ENCODE measurements around the gene ABCC6.

ABCC6 gene

GRCh38 chr16:16139806-16140205 lies 83.5 kb downstream of the ABCC6 start:
- Histone ChIP-seq H3K9me2 (replicated peaks; ENCODE audit: insufficient read depth, low read length) (no peaks in the 10 kb centered on the region), H3K79me2 (ENCODE audit: insufficient read depth, low read length) (no peaks in the 10 kb centered on the region), H3K4me3 (ENCODE audit: insufficient read depth, low read length, poor library complexity, severe bottlenecking) (no peak overlapping the region), H3K27ac (ENCODE audit: low read depth, low read length) (no peak overlapping the region), H3K27me3 (ENCODE audit: low read length) (no peaks in the 10 kb centered on the region), H3K36me3 (ENCODE audit: low read length) (no peaks in the 10 kb centered on the region; the same call in 1 of the 2 replicates), H4K20me1 (ENCODE audit: low read depth, low read length) (no peaks in the 10 kb centered on the region), H3K9me3 (ENCODE audit: insufficient read depth, low read length) (no peaks in the 10 kb centered on the region), H3F3A (ENCODE audit: insufficient read depth) (no peaks in the 10 kb centered on the region), H3K4me2 (ENCODE audit: low read depth, low read length, poor library complexity, severe bottlenecking) (no peak overlapping the region), H3K9ac (ENCODE audit: low read length) (no peak overlapping the region), H2AFZ (ENCODE audit: low read depth, low read length, severe bottlenecking) (no peak overlapping the region)
- TF ChIP-seq EZH2phosphoT487 (conservative IDR thresholded peaks at IDR 0.05; ENCODE audit: low read length) = no peak
- TF ChIP-seq CTCF (IDR thresholded peaks at IDR 0.05; ENCODE audit: insufficient read depth, low read length, poor library complexity, severe bottlenecking) = no peak

GRCh38 chr16:16139061-16139460 lies 84.2 kb downstream of the ABCC6 start:
- Histone ChIP-seq H3K36me3 (ENCODE audit: low read length) (no peaks in the 10 kb centered on the region; the same call in 1 of the 2 replicates), H3K4me2 (ENCODE audit: low read depth, low read length, poor library complexity, severe bottlenecking) (no peak overlapping the region)
- TF ChIP-seq EZH2phosphoT487 (conservative IDR thresholded peaks at IDR 0.05; ENCODE audit: low read length) (no peak), CTCF (IDR thresholded peaks at IDR 0.05; ENCODE audit: insufficient read depth, low read length, poor library complexity, severe bottlenecking) (no peak)

GRCh38 chr16:16138034-16138635 lies 85.2 kb downstream of the ABCC6 start:
- Histone ChIP-seq H3K36me3 (ENCODE audit: low read length) (peaks cover 2% of the 10 kb centered on the region; the same call in 1 of the 2 replicates), H3K9ac (ENCODE audit: low read length) (no peak overlapping the region), H3K27me3 (ENCODE audit: low read length) (no peaks in the 10 kb centered on the region), H3K4me3 (ENCODE audit: insufficient read depth, low read length, poor library complexity, severe bottlenecking) (no peak overlapping the region), H3K79me2 (ENCODE audit: insufficient read depth, low read length) (no peaks in the 10 kb centered on the region), H3K27ac (ENCODE audit: low read depth, low read length) (no peak overlapping the region), H4K20me1 (ENCODE audit: low read depth, low read length) (no peaks in the 10 kb centered on the region), H3F3A (ENCODE audit: insufficient read depth) (no peaks in the 10 kb centered on the region), H2AFZ (ENCODE audit: low read depth, low read length, severe bottlenecking) (no peak overlapping the region), H3K9me3 (ENCODE audit: insufficient read depth, low read length) (no peaks in the 10 kb centered on the region), H3K9me2 (replicated peaks; ENCODE audit: insufficient read depth, low read length) (no peaks in the 10 kb centered on the region), H3K4me2 (ENCODE audit: low read depth, low read length, poor library complexity, severe bottlenecking) (no peak overlapping the region)
- TF ChIP-seq CTCF (IDR thresholded peaks at IDR 0.05; ENCODE audit: insufficient read depth, low read length, poor library complexity, severe bottlenecking) (no peak), EZH2phosphoT487 (conservative IDR thresholded peaks at IDR 0.05; ENCODE audit: low read length) (no peak)

More at GRCh38 chr16:16139061-16139460, 84.2 kb downstream of the ABCC6 start:
- Histone ChIP-seq H3F3A (ENCODE audit: insufficient read depth) (no peaks in the 10 kb centered on the region), H3K27me3 (ENCODE audit: low read length) (no peaks in the 10 kb centered on the region), H3K9me2 (replicated peaks; ENCODE audit: insufficient read depth, low read length) (no peaks in the 10 kb centered on the region), H3K4me3 (ENCODE audit: insufficient read depth, low read length, poor library complexity, severe bottlenecking) (no peak overlapping the region), H3K79me2 (ENCODE audit: insufficient read depth, low read length) (no peaks in the 10 kb centered on the region), H3K9me3 (ENCODE audit: insufficient read depth, low read length) (no peaks in the 10 kb centered on the region), H3K27ac (ENCODE audit: low read depth, low read length) (no peak overlapping the region), H3K9ac (ENCODE audit: low read length) (no peak overlapping the region), H2AFZ (ENCODE audit: low read depth, low read length, severe bottlenecking) (no peak overlapping the region), H4K20me1 (ENCODE audit: low read depth, low read length) (no peaks in the 10 kb centered on the region)
